AG09309 (cell line): Measurements from ENCODE around the gene GXYLT2.
A peak's percentile ranks its signal among the peaks of the same experiment; 100 is the strongest.
"Not testable (repeated sequence)": the region's sequence is repeated elsewhere in the genome, so short reads cannot be mapped to it uniquely, and the experiment has no call there.

Experiments
- DNase-seq: peaks from one replicate; pipeline ENCODE4 v3.0.0-alpha.2; 2010; ENCODE audit warnings: low read depth
- H3K4me3 ChIP-seq: 2 replicates; pipeline ENCODE4 v1.5.1; 2011; ENCODE audit warnings: mild to moderate bottlenecking, low read depth, low read length, moderate library complexity; ENCODE audit not compliant: control insufficient read depth
- CTCF ChIP-seq: IDR thresholded peaks from 2 replicates; pipeline ENCODE4 v1.5.1; 2011; ENCODE audit warnings: mild to moderate bottlenecking, low read depth, low read length, inconsistent platforms; ENCODE audit not compliant: insufficient read depth, control insufficient read depth; ENCODE audit errors: missing control alignments

GXYLT2 gene

GRCh38 chr3:72995337-72995736 lies 107.5 kb downstream of the GXYLT2 start:
- no peak overlapping the region for H3K4me3 ChIP-seq
- DNase-seq, result no peak
- TF ChIP-seq CTCF, result no peak

GRCh38 chr3:72996121-72996472 lies 108.3 kb downstream of the GXYLT2 start:
- no peak for TF ChIP-seq CTCF
- no peak for DNase-seq
- no peak overlapping the region; the same call in 1 of the 2 replicates for H3K4me3 ChIP-seq

- no peak for TF ChIP-seq CTCF
- H3K4me3 ChIP-seq, result peak within 1 kb of the TSS; percentile 87
- peak; percentile 59 for DNase-seq
Observed at GRCh38 chr3:72996473-72997333, 108.9 kb downstream of the GXYLT2 start, which contains the start of gene PPP4R2. PPP4R2 (plus strand) TSS chr3:72996811; CDS start chr3:72997038, 227 bp downstream.

- peak; percentile 53 for TF ChIP-seq CTCF
- DNase-seq, result peak; percentile 25
- H3K4me3 ChIP-seq, result peak overlapping the region; percentile 87
Observed at GRCh38 chr3:72997421-72997961, 109.6 kb downstream of the GXYLT2 start.

- DNase-seq, result no peak
- TF ChIP-seq CTCF, result no peak
- peak overlapping the region; percentile 87 for H3K4me3 ChIP-seq
Observed at GRCh38 chr3:72998466-72998865, 110.6 kb downstream of the GXYLT2 start.

GRCh38 chr3:72999951-73000350 lies 112.1 kb downstream of the GXYLT2 start:
- no peak for DNase-seq
- no peak overlapping the region for H3K4me3 ChIP-seq
- no peak for TF ChIP-seq CTCF

GRCh38 chr3:73003050-73003449 lies 115.2 kb downstream of the GXYLT2 start:
- H3K4me3 ChIP-seq, DNase-seq: not testable (repeated sequence)
